ENCODE results near the gene ZNF85.
"Not testable (repeated sequence)": the region's sequence is repeated elsewhere in the genome, so short reads cannot be mapped to it uniquely, and the experiment has no call there.

Gene ZNF85

DNA sequence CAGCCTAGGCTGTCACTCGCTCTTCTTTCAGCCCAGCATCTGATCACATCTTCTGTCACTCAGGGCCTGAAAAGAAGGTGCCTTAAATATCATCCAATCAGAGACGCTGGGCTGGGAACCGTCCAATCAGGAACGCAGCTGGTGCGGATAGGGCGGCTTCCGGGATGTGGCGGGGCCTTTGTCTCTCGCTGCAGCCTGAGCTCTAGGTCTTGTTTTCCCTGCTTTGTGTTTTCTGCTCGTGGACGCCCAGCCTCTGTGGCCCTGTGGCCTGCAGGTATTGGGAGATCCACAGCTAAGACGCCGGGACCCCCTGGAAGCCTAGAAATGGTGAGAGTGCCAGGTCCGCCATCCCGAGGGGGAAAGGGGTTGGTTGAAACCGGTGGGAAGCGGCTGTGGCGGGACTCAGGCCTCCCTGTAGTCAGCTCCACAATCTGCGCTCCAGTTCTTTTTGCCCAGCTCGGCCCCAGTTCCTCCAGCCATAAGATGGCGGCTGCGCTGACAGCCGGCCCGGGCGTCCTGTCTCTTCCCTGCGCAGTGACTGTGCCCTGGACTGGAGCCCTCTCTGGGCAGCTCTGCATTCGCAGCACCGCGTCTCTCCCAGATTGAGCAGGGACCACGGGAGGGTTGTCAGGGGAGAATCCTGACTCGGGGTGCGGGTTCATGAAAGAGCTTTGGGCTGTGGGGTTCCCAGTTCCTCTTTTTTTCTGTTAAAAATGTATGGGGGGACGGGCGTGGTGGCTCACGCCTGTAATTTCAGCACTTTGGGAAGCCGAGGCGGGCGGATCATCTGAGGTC is at the start of gene ZNF85:
ZNF85 (plus strand) TSS at position 175 of the 795 bp plus-strand sequence; CDS start at position 325, 150 bp downstream.
- peak; percentile 88 for DNase-seq

- DNase-seq: no peak
Observed at GRCh38 chr19:20879501-20879900, 43.5 kb upstream of the ZNF85 start.

DNA sequence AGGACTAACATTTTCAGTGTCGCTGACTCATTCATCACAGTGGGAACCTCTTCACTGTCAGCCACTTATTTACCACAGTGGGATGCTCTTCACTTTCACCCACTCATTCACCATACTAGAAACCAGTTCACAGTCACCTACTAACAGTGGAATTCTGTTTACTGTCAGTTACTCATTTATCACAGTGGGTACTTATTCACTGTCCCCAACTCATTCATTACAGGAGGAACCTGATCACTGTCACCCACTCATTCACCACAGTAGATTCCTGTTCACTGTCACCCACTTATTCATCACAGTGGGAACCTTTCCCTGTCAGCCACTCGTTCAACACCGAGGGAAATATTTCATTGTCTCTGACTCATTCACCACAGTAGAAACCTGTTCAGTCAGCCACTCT is 10.1 kb upstream of the ZNF85 start:
- no peak for DNase-seq

DNA sequence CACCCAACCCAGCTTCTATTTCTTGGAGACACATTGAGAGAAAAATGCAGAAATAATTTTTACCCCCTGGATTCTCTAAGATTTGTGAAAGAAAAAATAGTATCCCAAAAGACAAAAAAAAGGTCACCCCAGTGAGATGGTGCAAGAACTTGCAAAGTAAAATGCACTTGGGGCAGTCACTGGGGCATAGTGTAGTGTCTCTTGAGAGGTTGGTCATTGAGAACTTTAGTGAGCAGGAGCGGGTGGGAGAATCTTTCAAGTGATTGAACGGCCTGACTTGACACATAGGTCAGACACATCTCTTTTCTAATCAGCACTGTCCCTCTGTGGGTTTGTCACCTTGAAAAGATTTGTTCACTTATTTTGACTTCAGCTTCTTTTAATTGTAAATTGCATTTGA is 2.4 kb downstream of the ZNF85 start:
- DNase-seq: no peak

- DNase-seq: no peak
Observed at GRCh38 chr19:20926796-20927195, 3.7 kb downstream of the ZNF85 start.

DNA sequence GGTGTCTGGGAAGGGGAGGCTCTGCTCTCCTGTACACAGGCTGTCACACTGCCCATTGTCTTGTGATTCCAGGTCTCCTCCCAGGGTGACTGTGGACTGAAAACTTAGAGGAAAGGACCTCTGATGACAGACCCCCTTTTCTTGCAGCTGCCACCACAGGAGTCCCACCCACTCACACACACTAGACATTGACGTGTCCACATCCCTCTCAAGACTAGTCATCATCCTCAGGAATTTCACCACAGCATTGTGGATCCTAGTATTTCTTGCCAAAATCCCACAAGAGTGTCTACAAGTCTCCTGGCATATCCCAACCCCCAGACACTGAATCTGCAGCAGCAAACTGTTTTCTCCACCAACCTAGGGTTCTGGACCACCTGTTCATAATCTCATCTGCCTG is 5.3 kb downstream of the ZNF85 start:
- no peak for DNase-seq

DNA sequence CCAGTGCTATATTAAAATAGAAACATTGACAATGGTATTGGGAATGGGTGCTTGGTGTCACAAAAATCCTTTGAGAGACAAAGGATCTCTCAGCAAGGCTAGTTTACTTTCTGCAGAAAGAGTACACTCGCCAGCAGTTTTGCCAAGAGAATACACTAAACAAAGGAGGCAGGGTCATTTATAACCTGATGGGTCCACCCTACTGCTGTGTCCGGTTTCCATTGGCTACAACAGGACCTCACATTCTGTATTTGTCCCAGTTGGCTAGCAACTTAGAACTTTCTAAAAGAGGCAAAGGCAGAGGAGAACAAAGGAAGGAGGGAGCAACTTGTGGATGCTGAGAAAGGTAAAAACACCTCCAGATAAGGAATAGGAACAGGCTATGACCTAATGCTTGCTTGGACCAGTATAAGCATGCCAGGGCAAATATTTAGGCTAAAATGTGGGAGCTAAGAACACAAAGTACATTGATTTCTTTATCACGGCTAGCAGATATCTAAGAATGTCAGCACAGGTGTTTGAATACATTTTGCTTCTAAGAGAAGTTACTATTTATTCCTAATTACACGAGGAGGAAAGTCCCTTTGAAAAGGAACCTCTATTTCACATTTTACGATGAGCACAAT is 13.4 kb downstream of the ZNF85 start:
- DNase-seq: not testable (repeated sequence)

GRCh38 chr19:20952561-20953095 is 29.6 kb downstream of the ZNF85 start:
- DNase-seq: not testable (repeated sequence)

- no peak for DNase-seq
Observed at GRCh38 chr19:20964798-20965197, 41.7 kb downstream of the ZNF85 start.

DNA sequence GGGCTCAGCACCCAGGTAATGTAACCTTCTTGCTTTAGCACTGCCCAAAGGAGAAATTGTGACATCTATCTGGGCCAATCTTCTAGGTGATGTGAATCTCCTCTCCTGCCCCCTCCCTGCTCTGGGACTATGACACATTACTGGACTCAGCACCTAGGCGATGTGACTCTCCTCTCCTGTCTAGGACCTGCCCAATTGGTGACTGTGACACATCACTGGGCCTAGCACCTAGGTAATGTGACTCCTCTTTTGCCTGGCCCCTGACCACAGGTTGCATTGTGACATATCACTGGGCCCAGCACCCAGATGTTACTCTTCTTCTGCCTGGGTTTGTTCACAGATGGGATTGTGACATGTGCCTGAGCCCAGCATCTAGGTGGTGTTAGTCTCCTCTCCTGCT is 45.0 kb downstream of the ZNF85 start:
- DNase-seq: no peak

- no peak for DNase-seq
Observed at GRCh38 chr19:20969498-20969897, 46.4 kb downstream of the ZNF85 start.

GRCh38 chr19:20969898-20970297 is 46.8 kb downstream of the ZNF85 start:
- no peak for DNase-seq

GRCh38 chr19:20992788-20993187 is 69.7 kb downstream of the ZNF85 start:
- DNase-seq: not testable (repeated sequence)

DNA sequence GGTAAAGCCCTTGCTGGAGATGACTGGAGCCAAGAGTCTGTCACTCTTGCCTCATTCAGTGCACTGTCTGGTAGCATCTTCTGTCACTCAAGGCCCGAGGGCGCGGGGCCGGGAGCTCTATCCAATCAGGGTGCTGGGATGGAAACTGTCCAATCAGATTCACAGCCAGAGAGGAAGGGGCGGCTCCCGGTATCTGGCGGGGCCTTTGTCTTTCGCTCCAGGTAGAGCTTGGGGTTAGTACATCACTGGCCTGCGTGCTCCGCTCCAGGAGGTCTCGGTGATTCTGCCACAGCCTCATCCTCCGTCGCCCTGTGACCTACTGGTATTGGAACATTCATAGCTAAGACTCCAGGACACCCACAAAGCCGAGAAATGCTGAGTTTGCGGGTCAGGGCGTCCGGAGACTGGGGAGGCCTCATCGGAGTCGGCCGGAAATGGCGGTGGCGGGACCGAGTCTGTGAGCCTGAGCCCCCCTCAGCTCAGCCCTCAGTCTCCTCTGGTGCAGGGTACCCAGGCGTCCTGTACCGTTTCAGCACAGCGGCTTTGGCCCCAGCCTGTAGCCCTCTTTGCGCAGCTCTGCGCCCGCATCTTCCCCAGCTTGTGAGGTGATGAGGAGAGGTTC is 76.8 kb downstream of the ZNF85 start:
- DNase-seq: peak; percentile 76
